Large intestine (tissue), 3 donors: ENCODE data around the gene RNF223. TPM values are rescaled to one million over a fixed set of nuclear protein-coding genes. Genes with fewer than 3 reads are reported as not detected.

ENCODE experiments used
- DNase-seq, 2 donors: peaks; one replicate each; pipeline versions ENCODE4 v3.0.0 to v3.0.0-alpha.2; 2013
- H3K27ac ChIP-seq: one replicate; pipeline ENCODE4 v1.5.1; 2013; ENCODE audit warnings: low read length
- H3K27me3 ChIP-seq: 2 replicates; pipeline ENCODE4 v1.6.1; 2013; ENCODE audit warnings: low read length; ENCODE audit not compliant: control insufficient read depth, insufficient read depth
- H3K36me3 ChIP-seq: 2 replicates; pipeline ENCODE4 v1.6.1; 2013; ENCODE audit warnings: low read length; ENCODE audit not compliant: control insufficient read depth, insufficient read depth
- H3K4me1 ChIP-seq: one replicate; pipeline ENCODE4 v1.6.1; 2013; ENCODE audit warnings: low read length; ENCODE audit not compliant: control insufficient read depth, insufficient read depth
- H3K4me3 ChIP-seq: one replicate; pipeline ENCODE4 v1.5.1; 2013; ENCODE audit warnings: low read length
- H3K9me3 ChIP-seq: one replicate; pipeline ENCODE4 v1.6.1; 2013; ENCODE audit warnings: mild to moderate bottlenecking, low read depth, low read length, moderate library complexity; ENCODE audit not compliant: control insufficient read depth
- WGBS: methylation state at CpG from one replicate; pipeline ENCODE4 v1.1.5; 2013; ENCODE audit warnings: low lambda C conversion rate; ENCODE audit not compliant: insufficient coverage; 5-methylcytosine and 5-hydroxymethylcytosine counted together
- polyA plus RNA-seq: library from polyadenylated mRNA; unstranded; fragments of 120-200 nt; gene quantifications from one replicate; pipeline ENCODE4 v1.2.1, GENCODE V29; 2013

RNF223 gene
- polyA plus RNA-seq, 1 donor = 0.06 TPM

DNA sequence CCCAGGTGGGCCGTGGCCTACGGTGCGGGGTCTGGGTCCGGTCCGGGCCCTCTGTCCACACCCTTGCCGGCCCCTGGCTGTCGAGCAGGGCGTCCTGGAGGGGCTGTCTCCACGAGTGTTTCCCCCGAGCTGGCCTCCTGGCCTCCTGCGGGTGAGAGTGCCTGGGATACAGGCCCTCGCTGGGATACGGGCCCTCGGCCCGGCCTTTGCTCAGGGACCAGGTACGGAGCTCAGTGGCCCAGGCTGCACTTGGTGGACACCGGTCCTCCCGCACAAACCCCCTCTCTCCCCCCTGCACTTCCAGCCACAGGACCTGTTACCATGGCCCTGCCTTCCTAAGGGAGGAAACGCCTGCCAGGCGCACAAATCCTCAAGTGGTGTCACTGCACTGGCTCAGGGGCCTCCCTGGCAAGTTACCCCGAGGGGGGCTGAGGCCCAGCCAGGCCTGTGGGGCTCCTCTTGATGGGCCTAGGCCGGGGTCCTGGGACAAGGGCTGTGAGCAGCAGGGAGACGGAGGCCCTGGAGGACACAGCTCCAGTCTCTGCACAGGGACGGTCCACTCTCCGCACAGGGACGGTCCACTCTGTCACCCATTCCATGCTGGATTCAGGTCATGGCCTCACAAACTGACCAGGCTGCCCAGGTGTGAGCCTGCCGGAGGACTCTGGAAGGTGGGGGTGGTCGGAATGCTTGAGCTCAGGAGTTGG lies 18.2 kb upstream of the RNF223 start:
- H3K9me3 ChIP-seq = peaks cover 7% of the 10 kb centered on the region
- DNase-seq = no peak
- peaks cover 4% of the 10 kb centered on the region for H3K36me3 ChIP-seq
- no peaks in the 10 kb centered on the region for H3K27me3 ChIP-seq
- WGBS = no CpG with 5 or more reads among the region's 28 CpGs
- no peak overlapping the region for H3K27ac ChIP-seq
- no peaks in the 10 kb centered on the region for H3K4me1 ChIP-seq
- H3K4me3 ChIP-seq = no peak overlapping the region

DNA sequence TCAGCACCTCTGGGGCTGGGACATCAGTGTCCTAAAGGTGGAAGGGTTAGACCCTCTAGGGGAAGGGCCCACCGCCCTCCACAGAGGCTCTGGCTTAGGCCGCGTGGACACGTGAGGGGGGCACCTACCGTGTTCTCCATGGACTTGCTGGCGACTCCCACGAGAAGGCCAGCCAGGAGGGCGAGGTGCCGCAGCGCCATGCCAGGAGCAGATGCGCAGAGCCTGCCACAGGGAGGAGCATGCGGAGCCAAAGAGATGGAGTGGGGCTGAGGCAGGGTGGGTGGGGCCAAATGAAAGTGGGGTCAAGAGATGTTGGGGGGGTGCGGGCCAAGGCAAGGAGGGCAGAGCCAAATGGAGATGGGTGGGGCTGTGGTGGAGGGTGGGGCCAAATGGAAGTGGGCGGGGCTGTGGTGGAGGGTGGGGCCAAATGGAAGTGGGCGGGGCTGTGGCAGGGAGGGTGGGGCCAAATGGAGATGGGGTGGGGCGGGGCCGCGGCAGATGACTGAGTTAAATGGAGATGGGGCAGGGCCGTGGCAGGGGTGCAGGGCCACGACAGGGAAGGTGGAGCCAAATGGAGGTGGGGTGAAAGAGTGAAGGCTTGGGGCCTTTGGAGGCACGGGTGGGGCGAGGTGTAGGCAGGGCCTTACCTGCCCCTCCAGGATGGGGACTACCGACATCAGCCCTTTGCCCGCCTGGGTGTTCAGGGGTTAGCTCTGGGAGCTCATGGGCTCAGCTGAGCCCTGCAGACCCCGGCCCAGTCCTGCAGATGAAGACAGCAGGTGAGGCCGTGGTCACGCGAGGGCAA lies 17.4 kb upstream of the RNF223 start:
- DNase-seq = no peak
- H3K9me3 ChIP-seq = peaks cover 7% of the 10 kb centered on the region
- H3K27me3 ChIP-seq = no peaks in the 10 kb centered on the region
- H3K4me1 ChIP-seq = no peaks in the 10 kb centered on the region
- WGBS = 100% methylated on average over 1 of the region's 28 CpGs
- peaks cover 4% of the 10 kb centered on the region for H3K36me3 ChIP-seq
- no peak overlapping the region for H3K27ac ChIP-seq
- no peak overlapping the region for H3K4me3 ChIP-seq

DNA sequence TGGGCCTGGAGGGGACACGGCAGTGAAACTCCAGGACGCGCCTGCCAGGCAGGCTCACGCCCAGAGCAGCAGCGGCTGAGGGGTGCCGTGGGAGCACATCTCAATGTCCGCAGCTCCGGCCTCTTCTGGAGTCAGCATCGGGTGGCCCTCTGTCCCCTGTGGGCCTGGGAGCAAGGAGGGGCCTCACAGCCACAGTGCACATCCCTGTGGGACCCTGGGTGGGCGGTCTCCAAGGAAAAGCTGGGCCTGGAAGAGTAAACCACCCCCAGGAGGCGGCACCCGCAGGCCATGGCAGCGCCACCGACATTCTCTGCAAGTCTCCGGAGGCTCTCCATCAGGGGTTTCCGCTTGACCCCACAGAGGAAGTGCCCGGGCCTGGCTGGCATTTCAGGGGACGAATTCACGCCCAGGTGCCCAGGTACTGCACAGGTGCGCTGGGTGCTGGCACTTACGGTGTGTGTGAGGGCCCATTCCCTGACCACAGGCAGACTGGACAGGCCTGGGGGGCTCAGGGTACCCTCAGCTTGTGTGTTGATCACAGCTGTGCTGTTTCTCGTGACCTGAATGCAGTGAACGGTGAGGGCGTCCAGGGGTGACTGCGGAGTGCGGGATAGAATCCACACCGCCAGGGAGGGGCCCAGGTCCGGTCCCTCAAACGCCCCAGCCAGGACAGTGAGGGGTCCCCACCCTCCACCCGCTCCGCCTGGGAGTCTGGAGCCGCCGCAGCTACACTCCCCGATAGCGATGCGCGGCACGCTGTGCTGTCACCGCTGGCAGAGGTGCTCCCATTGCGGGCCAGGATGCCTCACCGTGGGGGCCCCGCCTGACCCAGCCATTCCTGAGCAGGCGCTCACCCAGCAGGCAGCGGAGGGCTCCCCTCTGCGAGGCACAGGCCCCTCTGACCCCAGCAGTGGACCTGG lies 16.6 kb upstream of the RNF223 start:
- WGBS = no CpG with 5 or more reads among the region's 45 CpGs
- Histone ChIP-seq H3K4me3 (no peak overlapping the region), H3K27me3 (no peaks in the 10 kb centered on the region), H3K9me3 (peaks cover 7% of the 10 kb centered on the region), H3K4me1 (no peaks in the 10 kb centered on the region), H3K36me3 (peaks cover 4% of the 10 kb centered on the region), H3K27ac (no peak overlapping the region)
- no peak for DNase-seq

DNA sequence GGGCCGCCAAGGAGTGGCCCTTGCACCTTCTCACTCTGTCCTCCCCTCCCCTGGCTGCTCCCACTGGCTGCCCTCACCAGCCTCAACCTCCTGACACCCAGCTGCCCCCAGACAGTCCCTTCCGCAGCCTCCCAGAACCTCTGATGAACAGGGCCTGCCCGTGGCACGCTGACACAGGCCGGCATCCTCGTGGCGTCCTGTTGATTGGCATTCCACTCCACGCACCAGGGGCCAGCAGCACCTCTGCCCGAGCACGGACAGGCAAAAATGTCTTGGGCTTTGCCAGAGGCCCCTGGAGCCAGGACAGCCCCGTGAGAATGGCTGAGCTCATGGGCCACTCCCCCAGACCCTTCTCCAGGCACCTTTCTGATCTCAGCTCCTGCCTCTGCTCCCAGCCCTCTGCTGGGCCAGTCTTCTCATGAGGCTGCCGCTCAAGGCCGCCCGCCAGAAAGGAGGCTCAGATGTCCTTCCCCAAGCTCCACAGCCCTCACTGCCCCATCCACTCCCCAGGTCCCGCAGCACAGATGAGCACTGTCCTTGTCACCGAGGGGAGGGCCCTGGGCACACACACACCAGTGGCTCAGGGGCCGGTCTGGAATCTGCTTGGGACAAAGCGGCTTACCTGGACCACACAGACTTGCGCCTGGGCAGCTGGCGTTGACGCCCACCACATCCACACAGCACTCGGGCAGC lies 15.8 kb upstream of the RNF223 start:
- H3K4me3 ChIP-seq = no peak overlapping the region
- H3K27ac ChIP-seq = no peak overlapping the region
- peaks cover 7% of the 10 kb centered on the region for H3K9me3 ChIP-seq
- DNase-seq = no peak
- H3K4me1 ChIP-seq = no peaks in the 10 kb centered on the region
- H3K36me3 ChIP-seq = peaks cover 7% of the 10 kb centered on the region
- H3K27me3 ChIP-seq = no peaks in the 10 kb centered on the region
- no CpG with 5 or more reads among the region's 22 CpGs for WGBS

DNA sequence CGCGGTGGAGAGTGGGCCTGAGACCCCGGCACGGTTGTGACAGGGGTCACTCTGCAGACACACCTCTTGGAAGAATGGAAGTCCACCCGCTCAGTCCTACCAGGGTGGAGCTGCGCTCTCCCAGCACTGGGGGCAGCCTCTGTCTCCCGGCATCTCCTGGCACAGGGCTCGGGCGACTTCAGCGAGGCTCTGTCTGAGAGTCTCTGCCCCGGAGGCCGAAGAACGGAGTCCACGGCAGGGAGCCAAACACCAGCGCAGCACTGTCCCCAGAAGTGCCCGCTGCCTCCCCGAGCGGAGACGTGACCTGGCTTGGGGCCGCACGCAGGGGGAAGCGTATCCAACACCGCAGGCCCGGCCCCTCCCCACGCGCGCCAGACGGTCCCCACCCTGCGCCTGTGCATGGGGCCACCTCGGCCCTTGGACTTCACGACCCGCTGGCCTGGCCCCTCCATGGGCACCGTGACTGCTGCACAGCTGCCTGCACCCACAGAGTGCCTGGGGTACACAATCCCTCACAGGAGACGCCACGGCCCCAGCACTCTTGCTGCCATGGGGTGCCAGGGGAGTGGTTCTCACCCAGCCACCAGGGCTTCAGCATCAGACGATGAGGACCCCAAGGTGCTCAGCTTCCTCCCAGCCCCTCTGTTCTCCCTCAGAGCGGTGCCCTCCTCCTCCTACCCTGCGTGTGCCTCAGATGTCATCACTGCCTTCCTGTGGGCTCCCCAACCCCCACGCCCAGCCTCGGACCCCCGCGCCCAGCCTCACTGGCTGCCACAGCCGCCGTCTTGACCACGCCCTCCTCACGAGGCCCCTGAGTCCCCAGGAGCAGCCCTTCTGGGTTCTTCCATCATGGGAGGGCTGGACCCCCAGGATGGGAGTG lies 14.9 kb upstream of the RNF223 start:
- H3K4me3 ChIP-seq = no peak overlapping the region
- H3K4me1 ChIP-seq = no peaks in the 10 kb centered on the region
- peaks cover 7% of the 10 kb centered on the region for H3K36me3 ChIP-seq
- no peak overlapping the region for H3K27ac ChIP-seq
- H3K27me3 ChIP-seq = no peaks in the 10 kb centered on the region
- H3K9me3 ChIP-seq = peaks cover 7% of the 10 kb centered on the region
- WGBS = no CpG with 5 or more reads among the region's 46 CpGs
- no peak for DNase-seq

DNA sequence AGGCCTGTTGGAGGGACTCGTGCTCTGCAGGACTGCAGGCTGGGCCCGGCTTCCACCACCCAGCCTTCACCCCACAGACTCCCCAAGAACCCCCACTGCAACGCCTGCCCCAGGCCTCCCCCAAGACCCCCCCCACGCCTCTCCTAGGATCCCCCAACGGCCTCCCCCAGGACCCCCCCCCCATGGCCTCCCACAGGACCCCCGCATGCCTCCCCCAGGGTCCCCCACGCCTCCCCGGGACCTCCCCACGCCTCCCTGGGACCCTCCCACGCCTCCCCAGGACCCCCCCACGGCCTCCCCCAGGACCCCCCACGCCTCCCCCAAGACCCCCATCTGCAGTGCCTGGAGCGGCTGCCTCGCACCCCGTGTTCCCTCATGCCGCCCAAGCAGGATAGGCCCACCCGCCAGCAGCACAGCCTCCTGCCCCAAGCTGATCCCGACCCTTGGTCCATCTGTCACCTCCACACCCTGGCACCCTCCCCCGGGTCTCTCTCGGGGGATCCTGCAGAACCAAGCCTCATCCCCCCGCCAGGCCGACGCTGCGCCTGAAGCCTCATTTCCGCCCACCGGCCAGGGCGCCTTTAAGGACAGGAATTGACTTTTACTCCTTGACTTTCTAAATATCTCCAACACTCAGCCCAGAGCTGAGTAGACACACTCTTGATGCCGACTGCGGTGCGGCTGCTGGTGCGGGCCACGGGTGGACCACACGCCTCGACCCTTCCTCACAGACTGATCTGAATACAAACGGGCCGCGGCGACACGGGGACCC lies 14.1 kb upstream of the RNF223 start:
- Histone ChIP-seq H3K27ac (no peak overlapping the region), H3K4me1 (no peaks in the 10 kb centered on the region), H3K27me3 (no peaks in the 10 kb centered on the region), H3K9me3 (peaks cover 4% of the 10 kb centered on the region), H3K4me3 (no peak overlapping the region), H3K36me3 (peaks cover 7% of the 10 kb centered on the region)
- WGBS = 87% methylated on average over 3 of the region's 39 CpGs
- DNase-seq = no peak

DNA sequence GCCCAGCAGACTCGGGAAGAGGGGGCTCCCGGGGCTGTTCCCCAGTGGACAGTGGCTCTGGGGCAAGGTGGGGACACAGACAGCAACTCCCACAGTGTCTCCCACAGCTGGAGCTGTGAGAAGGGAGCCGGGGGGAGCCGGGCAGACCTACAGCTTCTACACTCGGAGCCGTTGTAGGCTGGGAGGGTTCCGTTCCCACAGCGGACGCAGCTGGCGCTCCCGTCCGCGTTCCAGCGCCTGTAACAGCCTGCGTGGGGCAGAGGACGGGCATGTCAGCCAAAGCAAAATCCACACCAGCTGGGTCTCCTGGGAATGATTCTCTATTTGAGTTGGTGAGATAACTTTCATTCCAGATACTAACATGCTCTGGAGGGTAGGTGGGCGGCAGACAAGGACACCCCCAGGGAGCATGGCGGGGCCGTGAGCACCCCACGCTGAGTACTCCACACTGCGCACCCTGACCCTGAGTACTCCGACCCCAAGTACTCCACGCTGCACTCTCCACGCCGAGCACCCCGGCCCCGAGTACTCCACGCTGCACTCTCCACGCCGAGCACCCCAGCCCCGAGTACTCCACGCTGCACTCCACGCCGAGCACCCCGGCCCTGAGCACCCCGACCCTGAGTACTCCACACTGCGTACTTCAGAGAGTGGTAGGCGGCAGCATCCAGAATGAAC lies 13.4 kb upstream of the RNF223 start:
- H3K4me3 ChIP-seq = no peak overlapping the region

DNA sequence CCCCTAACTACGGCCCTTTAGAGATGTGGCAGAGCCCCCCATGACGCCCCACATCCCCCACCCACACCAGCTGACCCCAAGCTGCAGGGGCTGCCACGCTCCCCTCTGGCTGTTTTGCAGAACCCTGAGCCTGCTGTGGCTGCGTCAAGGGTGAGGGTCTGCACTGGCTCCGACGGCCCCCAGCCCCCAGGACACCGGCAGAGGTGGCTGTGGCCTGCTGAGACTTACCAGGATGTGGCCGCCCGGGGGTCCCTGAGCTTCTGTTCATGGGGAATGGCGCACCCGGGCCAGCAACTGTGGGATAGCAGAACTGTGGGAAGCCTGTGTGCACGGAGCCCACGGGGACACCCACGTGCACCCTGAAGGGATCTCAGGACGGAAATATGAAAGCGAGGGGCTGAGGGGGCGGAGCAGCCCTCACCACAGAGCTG lies 12.8 kb upstream of the RNF223 start:
- Histone ChIP-seq H3K4me1 (no peaks in the 10 kb centered on the region), H3K4me3 (no peak overlapping the region), H3K9me3 (peaks cover 1% of the 10 kb centered on the region), H3K36me3 (peaks cover 7% of the 10 kb centered on the region), H3K27me3 (no peaks in the 10 kb centered on the region), H3K27ac (no peak overlapping the region)
- no CpG with 5 or more reads among the region's 17 CpGs for WGBS
- no peak for DNase-seq

More for the DNA sequence above, 13.4 kb upstream of the RNF223 start:
- no peak overlapping the region for H3K27ac ChIP-seq
- DNase-seq = no peak
- H3K4me1 ChIP-seq = no peaks in the 10 kb centered on the region
- peaks cover 4% of the 10 kb centered on the region for H3K9me3 ChIP-seq
- WGBS = no CpG with 5 or more reads among the region's 38 CpGs
- H3K36me3 ChIP-seq = peaks cover 7% of the 10 kb centered on the region
- H3K27me3 ChIP-seq = no peaks in the 10 kb centered on the region
